C4-2B (cell line): ENCODE measurements around the gene PML.

Source experiments
- H3K27ac ChIP-seq: fragments of 450-650 bp; 2 replicates; pipeline ENCODE4 v1.5.1; 2017
- CTCF ChIP-seq: fragments of 450-650 bp; conservative IDR thresholded peaks from 2 replicates; pipeline ENCODE4 v1.5.1; 2017; ENCODE audit warnings: mild to moderate bottlenecking
- ZFX ChIP-seq: fragments of 450-650 bp; IDR thresholded peaks from 2 replicates; pipeline ENCODE4 v1.6.1; 2017

PML gene, protein sequence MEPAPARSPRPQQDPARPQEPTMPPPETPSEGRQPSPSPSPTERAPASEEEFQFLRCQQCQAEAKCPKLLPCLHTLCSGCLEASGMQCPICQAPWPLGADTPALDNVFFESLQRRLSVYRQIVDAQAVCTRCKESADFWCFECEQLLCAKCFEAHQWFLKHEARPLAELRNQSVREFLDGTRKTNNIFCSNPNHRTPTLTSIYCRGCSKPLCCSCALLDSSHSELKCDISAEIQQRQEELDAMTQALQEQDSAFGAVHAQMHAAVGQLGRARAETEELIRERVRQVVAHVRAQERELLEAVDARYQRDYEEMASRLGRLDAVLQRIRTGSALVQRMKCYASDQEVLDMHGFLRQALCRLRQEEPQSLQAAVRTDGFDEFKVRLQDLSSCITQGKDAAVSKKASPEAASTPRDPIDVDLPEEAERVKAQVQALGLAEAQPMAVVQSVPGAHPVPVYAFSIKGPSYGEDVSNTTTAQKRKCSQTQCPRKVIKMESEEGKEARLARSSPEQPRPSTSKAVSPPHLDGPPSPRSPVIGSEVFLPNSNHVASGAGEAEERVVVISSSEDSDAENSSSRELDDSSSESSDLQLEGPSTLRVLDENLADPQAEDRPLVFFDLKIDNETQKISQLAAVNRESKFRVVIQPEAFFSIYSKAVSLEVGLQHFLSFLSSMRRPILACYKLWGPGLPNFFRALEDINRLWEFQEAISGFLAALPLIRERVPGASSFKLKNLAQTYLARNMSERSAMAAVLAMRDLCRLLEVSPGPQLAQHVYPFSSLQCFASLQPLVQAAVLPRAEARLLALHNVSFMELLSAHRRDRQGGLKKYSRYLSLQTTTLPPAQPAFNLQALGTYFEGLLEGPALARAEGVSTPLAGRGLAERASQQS

GRCh38 chr15:73994413-73994883 is at the start of gene PML:
PML (plus strand) TSS chr15:73994716; CDS start chr15:73994813, 97 bp downstream.
- TF ChIP-seq ZFX (no peak), CTCF (no peak)
- H3K27ac ChIP-seq: peak within 1 kb of the TSS; percentile 70

DNA sequence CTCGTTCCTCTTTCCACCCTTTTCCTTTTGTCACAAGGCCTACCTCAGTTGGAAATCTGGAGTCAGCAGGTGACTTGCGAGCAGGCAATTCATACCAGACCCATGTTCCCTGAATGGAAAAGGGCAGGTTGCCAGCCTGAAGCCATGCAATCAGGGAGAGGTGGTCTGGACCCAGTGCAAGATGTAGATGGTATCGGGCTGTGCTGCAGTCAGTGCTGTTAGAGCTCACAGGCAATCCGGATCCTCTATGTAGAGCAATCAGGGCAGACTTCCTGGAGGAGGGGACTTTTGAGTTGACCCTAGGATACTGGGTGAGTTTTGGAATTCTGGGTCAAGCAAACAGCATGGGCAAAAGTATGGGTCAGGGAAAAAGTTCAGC is 49.4 kb upstream of the PML start:
- TF ChIP-seq ZFX (no peak), CTCF (no peak)
- no peak overlapping the region for H3K27ac ChIP-seq

GRCh38 chr15:73946046-73946721 is 48.3 kb upstream of the PML start:
- TF ChIP-seq CTCF (no peak), ZFX (no peak)
- no peak overlapping the region for H3K27ac ChIP-seq

DNA sequence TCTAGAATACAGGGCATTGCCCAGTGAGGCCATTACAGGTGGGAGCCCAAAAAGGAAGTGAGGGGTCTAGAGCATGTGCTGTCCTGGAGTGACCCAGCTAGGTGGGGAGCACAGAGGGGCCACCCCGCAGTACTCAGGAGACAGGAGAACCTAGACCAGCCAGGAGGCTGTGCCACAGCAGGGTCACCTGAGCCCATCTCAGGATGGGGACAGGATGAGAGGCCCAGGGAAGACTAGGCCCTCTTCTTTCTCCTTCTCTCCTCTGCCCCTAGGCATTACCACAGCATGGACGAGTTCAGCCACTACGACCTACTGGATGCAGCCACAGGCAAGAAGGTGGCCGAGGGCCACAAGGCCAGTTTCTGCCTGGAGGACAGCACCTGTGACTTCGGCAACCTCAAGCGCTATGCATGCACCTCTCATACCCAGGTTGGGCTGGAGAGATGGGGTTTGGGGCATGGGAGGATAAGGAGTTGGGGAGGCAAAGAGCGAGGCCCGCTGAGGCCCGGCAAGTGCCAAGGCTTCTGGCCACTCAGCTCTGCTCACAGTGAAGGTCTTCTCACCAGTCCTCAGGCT is 47.6 kb upstream of the PML start:
- TF ChIP-seq CTCF (no peak), ZFX (no peak)
- no peak overlapping the region for H3K27ac ChIP-seq

DNA sequence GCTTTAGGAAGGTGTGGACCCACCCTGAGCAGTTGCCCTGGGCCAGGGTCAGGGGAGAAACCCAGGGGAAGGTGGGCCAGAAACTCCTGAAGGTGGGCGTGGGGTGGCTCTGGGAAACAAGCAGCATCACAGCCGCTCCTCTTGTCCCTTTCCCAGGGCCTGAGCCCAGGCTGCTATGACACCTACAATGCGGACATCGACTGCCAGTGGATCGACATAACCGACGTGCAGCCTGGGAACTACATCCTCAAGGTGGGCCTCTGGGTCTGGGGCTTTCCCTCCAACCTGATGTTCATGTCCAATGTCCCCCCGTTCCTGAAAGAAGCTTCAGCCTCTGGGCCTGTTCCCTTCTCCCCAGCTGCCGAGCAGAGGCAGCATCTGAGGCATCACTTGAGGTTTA is 46.9 kb upstream of the PML start:
- no peak for TF ChIP-seq ZFX
- no peak for TF ChIP-seq CTCF
- no peak overlapping the region for H3K27ac ChIP-seq

- TF ChIP-seq CTCF (no peak), ZFX (no peak)
- H3K27ac ChIP-seq: no peak overlapping the region
Measured at GRCh38 chr15:73948396-73948795, 46.1 kb upstream of the PML start.
